ENCODE measurements around the gene PDK2.

DNA sequence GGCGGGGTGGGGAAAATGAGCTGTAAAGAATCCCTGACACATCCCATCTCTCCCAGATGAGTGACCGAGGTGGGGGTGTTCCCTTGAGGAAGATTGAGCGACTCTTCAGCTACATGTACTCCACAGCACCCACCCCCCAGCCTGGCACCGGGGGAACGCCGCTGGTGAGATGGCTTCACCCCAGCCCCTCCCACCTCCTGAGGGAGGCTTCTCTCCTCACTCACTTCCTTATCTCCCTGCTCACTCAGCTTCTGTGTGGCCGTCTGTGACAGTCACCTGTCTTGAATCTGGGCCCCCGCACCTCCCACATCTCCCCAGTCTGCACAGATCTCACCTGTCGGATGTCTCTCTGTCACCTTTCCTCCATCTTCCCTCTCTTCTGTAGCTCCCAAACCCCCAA, 13.4 kb downstream of the PDK2 start:
- no peak for TF ChIP-seq EP300 (IDR thresholded peaks at IDR 0.05)
- TF ChIP-seq, protein P1, sequence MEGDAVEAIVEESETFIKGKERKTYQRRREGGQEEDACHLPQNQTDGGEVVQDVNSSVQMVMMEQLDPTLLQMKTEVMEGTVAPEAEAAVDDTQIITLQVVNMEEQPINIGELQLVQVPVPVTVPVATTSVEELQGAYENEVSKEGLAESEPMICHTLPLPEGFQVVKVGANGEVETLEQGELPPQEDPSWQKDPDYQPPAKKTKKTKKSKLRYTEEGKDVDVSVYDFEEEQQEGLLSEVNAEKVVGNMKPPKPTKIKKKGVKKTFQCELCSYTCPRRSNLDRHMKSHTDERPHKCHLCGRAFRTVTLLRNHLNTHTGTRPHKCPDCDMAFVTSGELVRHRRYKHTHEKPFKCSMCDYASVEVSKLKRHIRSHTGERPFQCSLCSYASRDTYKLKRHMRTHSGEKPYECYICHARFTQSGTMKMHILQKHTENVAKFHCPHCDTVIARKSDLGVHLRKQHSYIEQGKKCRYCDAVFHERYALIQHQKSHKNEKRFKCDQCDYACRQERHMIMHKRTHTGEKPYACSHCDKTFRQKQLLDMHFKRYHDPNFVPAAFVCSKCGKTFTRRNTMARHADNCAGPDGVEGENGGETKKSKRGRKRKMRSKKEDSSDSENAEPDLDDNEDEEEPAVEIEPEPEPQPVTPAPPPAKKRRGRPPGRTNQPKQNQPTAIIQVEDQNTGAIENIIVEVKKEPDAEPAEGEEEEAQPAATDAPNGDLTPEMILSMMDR (IDR thresholded peaks at IDR 0.05): no peak
